ENCODE data around the gene SEPHS2. TPM values are rescaled to one million over a fixed set of nuclear protein-coding genes. Genes with fewer than 3 reads are reported as not detected.

Gene SEPHS2
- total and polyA plus RNA-seq, 12 donors, result 10.7 to 60.5 (median 45.3) TPM

DNA sequence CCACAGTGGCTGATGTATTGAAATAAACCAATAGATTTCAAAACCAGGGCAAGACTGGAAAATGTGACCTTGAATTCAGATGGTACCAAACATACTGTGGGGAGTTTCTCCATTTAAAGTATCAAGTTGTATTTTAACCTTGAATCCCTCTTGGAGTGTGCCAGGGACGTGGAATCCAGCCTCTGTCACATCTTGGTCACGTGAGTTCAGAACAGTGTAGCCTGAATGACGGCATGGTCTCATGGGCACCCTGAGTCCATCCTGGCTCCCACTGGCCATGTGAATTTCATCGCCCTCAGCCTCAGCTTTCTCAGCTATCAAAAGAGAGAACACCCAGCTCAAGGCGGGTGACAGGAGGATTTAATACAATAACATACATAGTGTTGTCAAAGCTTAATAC, 31.5 kb downstream of the SEPHS2 start:
- DNase-seq, result peak; percentile 58 to 84 (median 77)
- Histone ChIP-seq H3K9me3 (replicated peaks in 1 of 3) (no peaks in the 10 kb centered on the region), H3K27me3 (no peaks in the 10 kb centered on the region), H3K4me3 (no peak overlapping the region), H3K36me3 (replicated peaks in 1 of 2) (no peaks in the 10 kb centered on the region), H3K4me1 (replicated peaks in 1 of 2) (peaks cover 18 to 36% of the 10 kb centered on the region in 2 donors), H3K27ac (peak overlapping the region in 4 of 5 donors; percentile 37 to 81 (median 78))
- 56 to 84% (median 71%) methylated on average over 4 to 5 of the region's 5 CpGs for WGBS, 4 donors
- intact Hi-C loops (cut with DNase I), result no loop called here
- TF ChIP-seq, protein P1, sequence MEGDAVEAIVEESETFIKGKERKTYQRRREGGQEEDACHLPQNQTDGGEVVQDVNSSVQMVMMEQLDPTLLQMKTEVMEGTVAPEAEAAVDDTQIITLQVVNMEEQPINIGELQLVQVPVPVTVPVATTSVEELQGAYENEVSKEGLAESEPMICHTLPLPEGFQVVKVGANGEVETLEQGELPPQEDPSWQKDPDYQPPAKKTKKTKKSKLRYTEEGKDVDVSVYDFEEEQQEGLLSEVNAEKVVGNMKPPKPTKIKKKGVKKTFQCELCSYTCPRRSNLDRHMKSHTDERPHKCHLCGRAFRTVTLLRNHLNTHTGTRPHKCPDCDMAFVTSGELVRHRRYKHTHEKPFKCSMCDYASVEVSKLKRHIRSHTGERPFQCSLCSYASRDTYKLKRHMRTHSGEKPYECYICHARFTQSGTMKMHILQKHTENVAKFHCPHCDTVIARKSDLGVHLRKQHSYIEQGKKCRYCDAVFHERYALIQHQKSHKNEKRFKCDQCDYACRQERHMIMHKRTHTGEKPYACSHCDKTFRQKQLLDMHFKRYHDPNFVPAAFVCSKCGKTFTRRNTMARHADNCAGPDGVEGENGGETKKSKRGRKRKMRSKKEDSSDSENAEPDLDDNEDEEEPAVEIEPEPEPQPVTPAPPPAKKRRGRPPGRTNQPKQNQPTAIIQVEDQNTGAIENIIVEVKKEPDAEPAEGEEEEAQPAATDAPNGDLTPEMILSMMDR (IDR thresholded peaks at IDR 0.05), result no peak
- no peak for TF ChIP-seq POLR2A (IDR thresholded peaks at IDR 0.05)

- no peak for TF ChIP-seq POLR2A (IDR thresholded peaks at IDR 0.05)
- TF ChIP-seq, protein P1 (IDR thresholded peaks at IDR 0.05), result no peak
- Histone ChIP-seq H3K4me1 (replicated peaks in 1 of 2) (peaks cover 26 to 42% of the 10 kb centered on the region in 2 donors), H3K27ac (peak overlapping the region; percentile 19 to 81 (median 76)), H3K27me3 (no peaks in the 10 kb centered on the region), H3K36me3 (replicated peaks in 1 of 2) (no peaks in the 10 kb centered on the region), H3K4me3 (no peak overlapping the region), H3K9me3 (replicated peaks in 1 of 3) (no peaks in the 10 kb centered on the region)
- intact Hi-C loops (cut with DNase I), result no loop called here
- no peak for DNase-seq
- 51 to 66% (median 61%) methylated on average over 6 of the region's 6 CpGs for WGBS, 4 donors
These were observed 32.4 kb downstream of the SEPHS2 start for GRCh38 chr16:30413112-30413806.

- Histone ChIP-seq H3K4me3 (no peak overlapping the region), H3K4me1 (replicated peaks in 1 of 2) (peaks cover 33 to 36% of the 10 kb centered on the region in 2 donors), H3K27me3 (no peaks in the 10 kb centered on the region), H3K9me3 (replicated peaks in 1 of 3) (no peaks in the 10 kb centered on the region), H3K27ac (peak overlapping the region in 2 of 5 donors; percentile 41 to 92), H3K36me3 (replicated peaks in 1 of 2) (no peaks in the 10 kb centered on the region)
- TF ChIP-seq, protein P1 (IDR thresholded peaks at IDR 0.05), result peak; percentile 88 to 95 (median 94)
- no peak for TF ChIP-seq POLR2A (IDR thresholded peaks at IDR 0.05)
- intact Hi-C loops (cut with DNase I), result loop anchor here in 1 of 2 donors (10.0 kb wide), 2 partner anchors 55 to 305 kb away; no protein-coding TSS in a partner anchor
- peak; percentile 91 to 96 (median 93) for DNase-seq
- WGBS, 4 donors, result 26 to 36% (median 30%) methylated on average over 13 to 15 of the region's 15 CpGs
These were observed 36.3 kb downstream of the SEPHS2 start for GRCh38 chr16:30409125-30410060.
